Ovary (tissue), 3 donors: Measurements from ENCODE around the gene IRF6.

Experiments used
- POLR2A ChIP-seq: fragments of 450-650 bp; IDR thresholded peaks from one replicate; pipeline ENCODE4 v1.6.1; 2017; ENCODE audit warnings: antibody characterized with exemption, mild to moderate bottlenecking, moderate library complexity
- TF ChIP-seq, protein P1 (sequence below), 3 donors: fragments of 450-650 bp in 2 of 3; fragments of 200-600 bp in 1 of 3; IDR thresholded peaks; one replicate each; pipeline versions ENCODE4 v1.5.1 to v1.8.0; 2016 to 2022; ENCODE audit warnings: antibody characterized with exemption in 3 of 3, mild to moderate bottlenecking in 1 of 3
- donor health status: DM: no; HTN: no; CAD: no.

DNA sequence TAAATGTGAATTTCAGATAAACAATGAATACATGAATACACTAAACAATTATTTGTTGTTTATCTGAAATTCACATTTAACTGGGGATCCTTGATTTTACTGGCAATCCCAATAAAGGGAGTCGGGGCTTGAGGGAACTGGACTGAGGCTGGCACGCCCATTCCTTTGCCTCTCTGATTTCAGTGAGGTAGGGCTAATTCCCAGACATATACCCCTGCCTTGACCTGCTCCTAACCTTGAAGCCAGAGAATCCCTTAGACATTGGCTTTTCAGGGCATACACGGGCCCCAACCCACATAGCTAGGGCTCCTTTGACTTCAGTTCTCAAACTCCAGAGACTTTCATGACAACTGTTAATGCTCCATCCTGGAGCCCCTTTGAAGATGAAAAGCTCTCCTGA is 11.0 kb upstream of the IRF6 start:
- TF ChIP-seq POLR2A, result no peak
- TF ChIP-seq, protein P1, sequence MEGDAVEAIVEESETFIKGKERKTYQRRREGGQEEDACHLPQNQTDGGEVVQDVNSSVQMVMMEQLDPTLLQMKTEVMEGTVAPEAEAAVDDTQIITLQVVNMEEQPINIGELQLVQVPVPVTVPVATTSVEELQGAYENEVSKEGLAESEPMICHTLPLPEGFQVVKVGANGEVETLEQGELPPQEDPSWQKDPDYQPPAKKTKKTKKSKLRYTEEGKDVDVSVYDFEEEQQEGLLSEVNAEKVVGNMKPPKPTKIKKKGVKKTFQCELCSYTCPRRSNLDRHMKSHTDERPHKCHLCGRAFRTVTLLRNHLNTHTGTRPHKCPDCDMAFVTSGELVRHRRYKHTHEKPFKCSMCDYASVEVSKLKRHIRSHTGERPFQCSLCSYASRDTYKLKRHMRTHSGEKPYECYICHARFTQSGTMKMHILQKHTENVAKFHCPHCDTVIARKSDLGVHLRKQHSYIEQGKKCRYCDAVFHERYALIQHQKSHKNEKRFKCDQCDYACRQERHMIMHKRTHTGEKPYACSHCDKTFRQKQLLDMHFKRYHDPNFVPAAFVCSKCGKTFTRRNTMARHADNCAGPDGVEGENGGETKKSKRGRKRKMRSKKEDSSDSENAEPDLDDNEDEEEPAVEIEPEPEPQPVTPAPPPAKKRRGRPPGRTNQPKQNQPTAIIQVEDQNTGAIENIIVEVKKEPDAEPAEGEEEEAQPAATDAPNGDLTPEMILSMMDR (IDR thresholded peaks at IDR 0.05), result no peak
